Measurements from ENCODE around the gene KIF15.

The KIF15 gene, protein sequence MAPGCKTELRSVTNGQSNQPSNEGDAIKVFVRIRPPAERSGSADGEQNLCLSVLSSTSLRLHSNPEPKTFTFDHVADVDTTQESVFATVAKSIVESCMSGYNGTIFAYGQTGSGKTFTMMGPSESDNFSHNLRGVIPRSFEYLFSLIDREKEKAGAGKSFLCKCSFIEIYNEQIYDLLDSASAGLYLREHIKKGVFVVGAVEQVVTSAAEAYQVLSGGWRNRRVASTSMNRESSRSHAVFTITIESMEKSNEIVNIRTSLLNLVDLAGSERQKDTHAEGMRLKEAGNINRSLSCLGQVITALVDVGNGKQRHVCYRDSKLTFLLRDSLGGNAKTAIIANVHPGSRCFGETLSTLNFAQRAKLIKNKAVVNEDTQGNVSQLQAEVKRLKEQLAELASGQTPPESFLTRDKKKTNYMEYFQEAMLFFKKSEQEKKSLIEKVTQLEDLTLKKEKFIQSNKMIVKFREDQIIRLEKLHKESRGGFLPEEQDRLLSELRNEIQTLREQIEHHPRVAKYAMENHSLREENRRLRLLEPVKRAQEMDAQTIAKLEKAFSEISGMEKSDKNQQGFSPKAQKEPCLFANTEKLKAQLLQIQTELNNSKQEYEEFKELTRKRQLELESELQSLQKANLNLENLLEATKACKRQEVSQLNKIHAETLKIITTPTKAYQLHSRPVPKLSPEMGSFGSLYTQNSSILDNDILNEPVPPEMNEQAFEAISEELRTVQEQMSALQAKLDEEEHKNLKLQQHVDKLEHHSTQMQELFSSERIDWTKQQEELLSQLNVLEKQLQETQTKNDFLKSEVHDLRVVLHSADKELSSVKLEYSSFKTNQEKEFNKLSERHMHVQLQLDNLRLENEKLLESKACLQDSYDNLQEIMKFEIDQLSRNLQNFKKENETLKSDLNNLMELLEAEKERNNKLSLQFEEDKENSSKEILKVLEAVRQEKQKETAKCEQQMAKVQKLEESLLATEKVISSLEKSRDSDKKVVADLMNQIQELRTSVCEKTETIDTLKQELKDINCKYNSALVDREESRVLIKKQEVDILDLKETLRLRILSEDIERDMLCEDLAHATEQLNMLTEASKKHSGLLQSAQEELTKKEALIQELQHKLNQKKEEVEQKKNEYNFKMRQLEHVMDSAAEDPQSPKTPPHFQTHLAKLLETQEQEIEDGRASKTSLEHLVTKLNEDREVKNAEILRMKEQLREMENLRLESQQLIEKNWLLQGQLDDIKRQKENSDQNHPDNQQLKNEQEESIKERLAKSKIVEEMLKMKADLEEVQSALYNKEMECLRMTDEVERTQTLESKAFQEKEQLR (N-terminal part only)

DNA sequence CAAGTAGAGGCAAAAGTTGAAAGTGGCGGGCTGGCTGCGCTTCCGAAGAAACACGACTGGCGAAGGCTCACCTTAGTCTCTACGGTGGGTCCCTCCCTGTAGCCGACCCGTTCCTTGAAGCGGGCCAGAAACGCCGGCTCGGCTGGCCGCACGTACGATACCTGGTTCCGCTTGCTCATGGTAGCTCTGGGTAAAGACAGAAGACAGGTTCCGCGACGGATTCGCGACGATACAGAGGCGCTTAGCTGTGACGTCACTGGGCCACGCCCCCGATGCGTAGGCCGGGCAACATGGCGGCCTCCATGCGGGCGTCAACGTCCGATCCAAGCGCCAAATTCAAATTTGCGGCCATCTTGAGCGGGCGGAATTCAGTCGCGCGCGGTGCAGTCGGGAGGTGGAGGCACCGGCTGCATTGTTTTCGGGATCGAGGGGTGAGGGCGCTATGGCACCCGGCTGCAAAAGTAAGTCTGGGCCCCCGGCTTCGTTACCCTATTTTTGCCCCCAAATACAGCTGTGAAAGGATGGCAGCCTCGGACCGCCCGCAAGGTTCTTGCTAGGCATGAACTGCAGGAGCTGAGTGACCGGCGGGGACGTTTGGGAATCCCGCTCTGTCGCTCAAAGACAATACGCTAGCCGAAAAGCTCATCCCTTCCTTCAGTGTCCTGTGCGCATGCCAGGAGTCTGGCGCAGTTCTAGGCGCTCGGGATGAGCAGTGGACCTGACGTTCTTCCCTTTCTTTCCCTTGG, at the start of gene KIF15, which contains the start of gene KIAA1143:
KIF15 (plus strand) TSS at position 371 of the 746 bp plus-strand sequence; CDS start at position 443, 72 bp downstream.
KIAA1143 (minus strand) TSS at position 196 of the 746 bp plus-strand sequence; CDS start at position 179, 17 bp downstream.
- DNase-seq (ENCODE audit: low read depth in 2 of 2) = peak; percentile 96 to 99

GRCh38 chr3:44712455-44713075, 49.0 kb upstream of the KIF15 start, which contains the start of gene ZNF502:
TSS of gene ZNF502 (plus strand) at chr3:44712660. CDS start at chr3:44720262, 7,602 bp downstream.
- peak; percentile 31 to 38 for DNase-seq (ENCODE audit: low read depth in 2 of 2)

- no peak for DNase-seq (ENCODE audit: low read depth in 2 of 2)
Observed at GRCh38 chr3:44721231-44722102, 40.1 kb upstream of the KIF15 start.

DNA sequence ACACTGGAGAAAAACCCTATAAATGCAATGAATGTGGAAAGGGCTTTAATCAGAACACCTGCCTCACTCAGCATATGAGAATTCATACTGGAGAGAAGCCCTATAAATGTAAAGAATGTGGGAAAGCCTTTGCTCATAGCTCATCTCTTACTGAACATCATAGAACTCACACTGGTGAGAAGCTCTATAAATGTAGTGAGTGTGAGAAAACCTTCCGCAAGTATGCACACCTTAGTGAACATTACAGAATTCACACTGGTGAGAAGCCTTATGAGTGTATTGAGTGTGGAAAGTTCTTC, 39.5 kb upstream of the KIF15 start:
- DNase-seq (ENCODE audit: low read depth in 2 of 2) = no peak

- peak; percentile 65 to 66 for DNase-seq (ENCODE audit: low read depth in 2 of 2)
Observed at GRCh38 chr3:44729384-44729910, 32.1 kb upstream of the KIF15 start, which contains the start of gene ZNF501. TSS of gene ZNF501 (plus strand) at chr3:44729635. CDS start at chr3:44734422, 4,787 bp downstream.

GRCh38 chr3:44734646-44735168, 26.9 kb upstream of the KIF15 start:
- no peak for DNase-seq (ENCODE audit: low read depth in 2 of 2)

GRCh38 chr3:44761101-44761423, 532 bp upstream of the KIF15 start:
- no peak for DNase-seq (ENCODE audit: low read depth in 2 of 2)

- no peak for DNase-seq (ENCODE audit: low read depth in 2 of 2)
Observed at GRCh38 chr3:44762170-44762677, 630 bp downstream of the KIF15 start.

DNA sequence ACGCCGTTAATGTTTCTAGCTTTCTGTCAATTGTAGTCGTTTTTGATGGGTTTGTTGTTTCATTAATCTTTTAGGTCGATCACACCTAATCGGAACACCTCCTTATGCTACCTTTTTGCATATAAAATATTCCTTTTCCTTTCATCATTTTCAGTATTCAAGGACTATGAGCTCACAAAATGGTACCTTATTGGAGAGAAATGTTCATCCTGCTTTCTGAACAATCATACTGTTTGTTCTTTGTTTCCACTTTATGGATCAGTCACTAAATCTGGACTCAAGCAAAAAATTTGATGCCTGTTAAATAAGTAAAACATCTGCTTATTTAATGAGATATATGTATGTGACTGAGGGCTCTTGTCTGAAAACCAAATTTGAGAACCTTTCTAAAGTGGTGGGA, 1.1 kb downstream of the KIF15 start:
- no peak for DNase-seq (ENCODE audit: low read depth in 2 of 2)

DNA sequence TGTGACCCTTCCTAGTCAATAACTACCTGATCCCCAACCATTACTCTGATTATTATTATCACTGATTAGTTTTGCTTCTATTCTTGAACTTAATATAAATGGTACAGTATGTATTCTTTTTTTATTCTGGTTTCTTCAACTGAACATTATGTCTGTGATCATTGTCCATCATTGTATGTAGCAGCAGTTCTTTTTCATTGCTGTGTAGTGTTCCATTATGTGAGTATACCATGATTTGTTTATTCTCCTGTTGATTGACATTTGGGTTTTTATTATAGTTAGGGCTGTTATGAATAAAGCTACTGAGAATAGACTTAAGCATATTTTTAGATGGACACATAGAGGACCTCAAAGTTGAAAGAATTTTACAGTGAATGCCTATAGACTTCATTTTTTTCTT, 2.7 kb downstream of the KIF15 start:
- no peak for DNase-seq (ENCODE audit: low read depth in 2 of 2)

DNA sequence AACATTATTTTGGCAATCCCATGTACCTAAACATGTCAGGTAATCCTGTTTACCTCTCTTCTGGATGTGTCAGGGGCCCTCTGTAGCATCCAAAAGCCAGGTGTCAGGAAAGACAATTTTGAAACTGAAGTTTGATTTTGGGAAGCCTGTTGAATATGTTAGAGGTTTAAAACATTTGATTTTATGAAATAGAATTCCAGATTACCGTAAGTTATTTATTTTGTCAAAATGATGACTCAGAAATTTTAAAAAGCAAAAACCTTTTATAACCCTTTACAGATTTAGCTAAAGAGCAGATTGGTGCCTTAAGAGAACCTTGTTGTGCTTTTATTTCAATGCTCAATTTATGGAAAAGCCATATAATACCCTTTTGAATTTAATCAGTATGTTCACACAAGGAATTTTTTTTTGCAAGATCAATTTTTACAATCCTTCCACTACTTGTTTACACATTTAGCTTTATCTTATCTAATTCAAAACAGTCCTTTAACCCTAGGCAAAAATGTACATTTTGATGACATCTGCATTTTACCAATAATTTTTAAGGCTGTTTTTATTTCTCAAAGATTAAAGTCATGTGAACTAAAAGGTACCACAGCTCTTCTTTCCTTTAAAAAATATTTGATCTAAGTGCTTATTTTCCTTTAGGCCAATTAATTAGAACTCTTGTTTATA, 10.0 kb downstream of the KIF15 start:
- DNase-seq (ENCODE audit: low read depth in 2 of 2) = no peak

- no peak for DNase-seq (ENCODE audit: low read depth in 2 of 2)
Observed at GRCh38 chr3:44772099-44772442, 10.5 kb downstream of the KIF15 start.

DNA sequence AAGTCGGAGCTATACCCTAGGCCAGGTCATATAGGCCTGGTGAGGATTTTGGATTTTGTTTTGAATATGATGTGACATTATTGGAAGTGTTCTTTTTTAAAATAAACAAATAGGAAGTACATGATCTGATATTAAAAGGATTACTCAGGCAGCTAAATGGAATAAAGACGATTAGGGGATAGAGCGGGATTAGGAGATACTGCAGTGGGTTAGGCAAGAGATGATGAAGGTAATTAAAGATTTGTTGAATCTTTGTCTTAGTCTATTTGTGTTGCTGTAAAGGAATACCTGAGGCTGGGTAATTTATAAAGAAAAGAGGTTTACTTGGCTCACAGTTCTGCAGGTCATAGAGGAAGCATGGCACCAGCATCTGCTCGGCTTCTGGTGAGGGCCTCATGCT, 21.3 kb downstream of the KIF15 start:
- no peak for DNase-seq (ENCODE audit: low read depth in 2 of 2)

- no peak for DNase-seq (ENCODE audit: low read depth in 2 of 2)
Observed at GRCh38 chr3:44795197-44795596, 33.6 kb downstream of the KIF15 start.

DNA sequence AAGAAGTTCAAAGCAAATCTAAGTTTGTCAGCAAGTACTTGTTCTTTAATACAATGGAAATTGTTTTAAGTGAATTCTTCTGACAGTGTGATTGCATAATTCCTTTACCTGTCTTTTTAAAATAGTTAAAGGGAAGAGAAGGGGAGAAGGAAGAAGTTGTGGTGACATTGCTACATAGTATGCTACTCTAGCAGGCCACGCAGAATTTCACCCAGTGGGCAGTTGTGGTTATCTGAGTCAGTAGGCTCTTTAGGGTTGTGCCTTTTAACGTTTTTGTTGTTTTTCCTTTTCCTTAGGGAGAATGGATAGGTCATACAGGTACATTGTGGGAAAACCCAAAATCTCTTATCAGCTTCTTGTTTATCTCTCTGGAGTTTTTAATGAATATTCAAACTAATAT, 40.4 kb downstream of the KIF15 start:
- DNase-seq (ENCODE audit: low read depth in 2 of 2) = no peak

DNA sequence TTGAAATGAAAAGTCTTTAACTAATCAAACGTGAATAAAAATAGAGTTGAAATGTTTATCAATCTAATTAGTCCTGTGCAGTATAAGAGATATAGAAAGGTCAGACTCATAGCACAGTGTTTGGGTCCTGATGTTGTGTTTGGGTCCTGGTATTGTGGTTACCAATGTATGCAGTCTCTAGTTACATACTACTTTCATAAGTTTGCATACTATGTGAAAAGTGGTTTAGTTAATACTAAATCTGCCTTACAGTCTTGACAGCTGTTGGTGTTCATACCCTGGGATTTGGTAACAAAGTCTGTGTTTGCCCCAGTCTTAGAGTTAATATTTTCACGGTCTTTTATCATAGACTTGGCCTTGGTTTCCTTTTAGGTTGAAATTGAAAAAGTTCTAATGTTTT, 41.7 kb downstream of the KIF15 start:
- no peak for DNase-seq (ENCODE audit: low read depth in 2 of 2)

- DNase-seq (ENCODE audit: low read depth in 2 of 2) = no peak
Observed at GRCh38 chr3:44805960-44806359, 44.4 kb downstream of the KIF15 start.

DNA sequence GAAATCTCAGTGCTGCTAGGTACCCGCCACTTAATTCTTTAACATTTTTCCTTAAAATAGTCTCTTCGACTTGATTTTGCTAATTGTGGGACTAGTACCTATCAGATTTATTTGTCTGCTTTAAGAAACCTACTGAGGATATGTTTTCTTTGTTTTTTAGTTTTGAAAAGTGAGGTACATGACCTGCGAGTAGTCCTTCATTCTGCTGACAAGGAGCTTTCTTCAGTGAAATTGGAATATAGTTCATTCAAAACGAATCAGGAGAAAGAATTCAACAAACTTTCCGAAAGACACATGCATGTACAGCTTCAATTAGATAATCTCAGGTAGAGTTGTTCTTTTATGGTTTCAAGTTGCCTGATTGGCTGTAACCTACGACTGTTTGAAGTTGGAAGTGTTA, 53.2 kb downstream of the KIF15 start:
- no peak for DNase-seq (ENCODE audit: low read depth in 2 of 2)
